Measurements from ENCODE around the gene FAM234B.

DNA sequence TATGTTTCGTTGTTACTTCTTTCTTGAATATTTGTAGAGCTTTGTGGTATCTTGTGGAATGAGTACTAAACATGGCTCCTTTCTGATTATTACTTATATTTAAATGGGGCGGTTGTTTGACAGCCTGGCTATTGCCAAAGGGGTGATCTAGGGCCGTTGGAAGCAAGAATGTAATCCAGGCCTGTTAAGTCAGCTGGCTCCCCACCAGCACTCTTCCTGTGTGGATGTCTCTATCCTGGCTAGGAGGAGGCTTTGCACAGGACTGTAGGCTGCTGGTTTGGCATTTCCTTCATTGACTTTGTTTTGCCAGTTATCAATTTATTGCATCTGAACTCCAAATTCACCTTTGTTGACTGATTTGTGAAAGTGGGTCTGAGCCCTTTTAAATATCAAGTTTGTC, 5.6 kb downstream of the FAM234B start:
- TF ChIP-seq, protein P1, sequence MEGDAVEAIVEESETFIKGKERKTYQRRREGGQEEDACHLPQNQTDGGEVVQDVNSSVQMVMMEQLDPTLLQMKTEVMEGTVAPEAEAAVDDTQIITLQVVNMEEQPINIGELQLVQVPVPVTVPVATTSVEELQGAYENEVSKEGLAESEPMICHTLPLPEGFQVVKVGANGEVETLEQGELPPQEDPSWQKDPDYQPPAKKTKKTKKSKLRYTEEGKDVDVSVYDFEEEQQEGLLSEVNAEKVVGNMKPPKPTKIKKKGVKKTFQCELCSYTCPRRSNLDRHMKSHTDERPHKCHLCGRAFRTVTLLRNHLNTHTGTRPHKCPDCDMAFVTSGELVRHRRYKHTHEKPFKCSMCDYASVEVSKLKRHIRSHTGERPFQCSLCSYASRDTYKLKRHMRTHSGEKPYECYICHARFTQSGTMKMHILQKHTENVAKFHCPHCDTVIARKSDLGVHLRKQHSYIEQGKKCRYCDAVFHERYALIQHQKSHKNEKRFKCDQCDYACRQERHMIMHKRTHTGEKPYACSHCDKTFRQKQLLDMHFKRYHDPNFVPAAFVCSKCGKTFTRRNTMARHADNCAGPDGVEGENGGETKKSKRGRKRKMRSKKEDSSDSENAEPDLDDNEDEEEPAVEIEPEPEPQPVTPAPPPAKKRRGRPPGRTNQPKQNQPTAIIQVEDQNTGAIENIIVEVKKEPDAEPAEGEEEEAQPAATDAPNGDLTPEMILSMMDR (IDR thresholded peaks at IDR 0.05) = no peak
- TF ChIP-seq POLR2A (IDR thresholded peaks at IDR 0.05) = no peak
